Stimulated activated CD4-positive, alpha-beta T cell treated with anti-CD3 and anti-CD28 coated beads, Interleukin-15, amount 100 ng/mL, for 24 hours (primary cell): ENCODE results near the gene WNK2.
"Not testable (repeated sequence)": the region's sequence is repeated elsewhere in the genome, so short reads cannot be mapped to it uniquely, and the experiment has no call there.

Experiments
- DNase-seq: peaks from one replicate; pipeline ENCODE4 v3.0.0-alpha.2; 2020

WNK2 gene

GRCh38 chr9:93240891-93241334 lies 57.0 kb downstream of the WNK2 start:
- DNase-seq: no peak

- DNase-seq: no peak
Observed at GRCh38 chr9:93243112-93243511, 59.2 kb downstream of the WNK2 start.

GRCh38 chr9:93244101-93244500 lies 60.2 kb downstream of the WNK2 start:
- DNase-seq: no peak

- no peak for DNase-seq
Observed at GRCh38 chr9:93244510-93245436, 60.8 kb downstream of the WNK2 start.

- no peak for DNase-seq
Observed at GRCh38 chr9:93245437-93245970, 61.6 kb downstream of the WNK2 start.

- DNase-seq: no peak
Observed at GRCh38 chr9:93246111-93246510, 62.2 kb downstream of the WNK2 start.

GRCh38 chr9:93246526-93246925 lies 62.6 kb downstream of the WNK2 start:
- no peak for DNase-seq

- no peak for DNase-seq
Observed at GRCh38 chr9:93247099-93247865, 63.3 kb downstream of the WNK2 start.

GRCh38 chr9:93247892-93248291 lies 64.0 kb downstream of the WNK2 start:
- no peak for DNase-seq

GRCh38 chr9:93248386-93249040 lies 64.6 kb downstream of the WNK2 start:
- DNase-seq: no peak

- no peak for DNase-seq
Observed at GRCh38 chr9:93250185-93250584, 66.2 kb downstream of the WNK2 start.

GRCh38 chr9:93251309-93251708 lies 67.4 kb downstream of the WNK2 start:
- not testable (repeated sequence) for DNase-seq

GRCh38 chr9:93252116-93252780 lies 68.3 kb downstream of the WNK2 start:
- no peak for DNase-seq

- no peak for DNase-seq
Observed at GRCh38 chr9:93252781-93253530, 69.0 kb downstream of the WNK2 start.

GRCh38 chr9:93253633-93254032 lies 69.7 kb downstream of the WNK2 start:
- no peak for DNase-seq

- DNase-seq: no peak
Observed at GRCh38 chr9:93254061-93254481, 70.1 kb downstream of the WNK2 start.

GRCh38 chr9:93254806-93255493 lies 71.0 kb downstream of the WNK2 start:
- DNase-seq: no peak

- DNase-seq: no peak
Observed at GRCh38 chr9:93255494-93255867, 71.5 kb downstream of the WNK2 start.

GRCh38 chr9:93255994-93256877 lies 72.3 kb downstream of the WNK2 start:
- DNase-seq: no peak
